ENCODE data around the gene WAPL.
A peak's percentile ranks its signal among the peaks of the same experiment; 100 is the strongest.

Gene WAPL

DNA sequence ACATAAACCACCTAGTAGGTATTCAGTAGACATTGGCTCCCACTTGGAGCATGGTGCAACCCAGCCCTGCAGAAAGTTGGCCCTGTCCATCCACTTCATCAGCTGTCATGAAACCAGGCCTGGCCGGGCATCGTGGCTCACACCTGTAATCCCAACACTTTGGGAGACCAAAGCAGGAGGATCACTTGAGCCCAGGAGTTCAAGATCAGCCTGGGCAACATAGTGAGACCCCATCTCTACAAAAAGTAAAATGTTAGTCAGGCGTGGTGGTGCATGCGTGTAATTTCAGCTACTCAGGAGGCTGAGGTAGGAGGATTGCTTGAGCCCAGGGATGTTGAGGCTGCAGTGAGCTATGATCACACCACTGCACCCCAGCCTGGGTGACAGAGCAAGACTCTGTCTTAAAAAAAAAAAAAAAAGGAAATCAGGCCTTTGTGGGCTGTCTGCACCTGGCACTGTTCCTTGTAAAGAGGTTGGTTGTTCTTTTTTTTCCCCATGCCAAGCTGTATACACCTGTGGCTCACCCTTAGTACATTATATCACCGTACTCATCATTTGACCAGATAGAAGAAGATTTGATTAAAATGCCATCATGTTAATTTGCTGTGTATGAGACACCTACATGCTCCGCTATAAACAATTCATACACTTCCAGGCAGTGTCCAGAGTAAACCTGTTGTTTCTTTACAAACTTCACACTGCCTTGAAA is 109.6 kb downstream of the WAPL start:
- no peak for DNase-seq (ENCODE audit: low read depth in 2 of 2)

DNA sequence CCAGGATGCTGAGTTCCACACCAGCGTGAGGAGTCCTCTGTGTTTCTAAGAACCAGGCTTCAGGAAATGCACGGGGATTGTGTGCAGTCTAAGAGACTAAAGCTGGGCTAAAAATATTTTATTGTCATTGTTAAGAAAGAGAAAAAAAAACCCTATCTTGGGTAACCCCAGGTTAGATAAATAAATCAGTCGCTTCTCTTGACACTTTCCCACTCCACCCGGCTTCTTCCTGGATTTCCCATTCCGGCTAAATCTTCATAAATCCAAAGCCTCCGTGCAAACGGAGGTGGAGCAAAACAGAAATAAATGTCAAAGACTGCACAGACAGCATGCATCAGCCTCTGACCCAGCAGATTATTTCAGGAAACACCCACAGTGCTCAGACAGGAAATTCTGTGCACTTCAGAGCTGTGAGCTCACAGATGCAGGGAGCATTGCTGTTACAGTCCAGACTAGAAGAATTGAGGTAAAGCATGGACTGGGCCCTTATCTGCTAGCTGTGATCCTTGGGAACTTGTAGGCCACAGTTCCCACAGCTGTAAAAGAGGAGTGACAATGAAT is 110.2 kb downstream of the WAPL start:
- peak; percentile 55 to 59 for DNase-seq (ENCODE audit: low read depth in 2 of 2)

DNA sequence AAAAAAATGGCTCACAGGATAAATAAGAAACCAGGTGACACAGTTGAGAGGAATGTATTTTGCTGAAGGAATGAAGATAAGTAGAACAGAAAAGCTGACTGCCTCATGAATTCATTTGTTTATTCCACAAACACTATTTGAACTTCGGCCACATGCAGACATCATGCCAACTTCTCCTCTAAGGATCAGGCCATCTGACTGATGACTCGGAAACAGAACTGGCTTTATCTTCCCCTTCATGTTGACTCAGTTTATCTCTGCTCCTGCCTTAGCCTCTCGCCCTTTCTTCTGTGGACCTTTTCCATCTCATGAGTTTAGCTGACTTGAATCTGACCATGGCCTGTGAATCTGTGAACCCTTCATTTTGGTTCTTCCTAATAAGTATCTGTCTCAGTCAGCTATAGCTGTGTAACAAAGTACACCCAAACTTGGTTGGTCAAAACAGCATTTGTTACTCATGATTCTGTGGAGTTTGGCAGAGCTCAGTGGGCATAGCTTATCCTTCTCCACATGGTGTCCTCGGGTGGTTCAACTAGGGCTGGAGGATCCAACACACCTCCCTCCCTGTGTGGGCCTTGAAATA is 111.0 kb downstream of the WAPL start:
- DNase-seq (ENCODE audit: low read depth in 2 of 2): peak in 1 of 2 experiments; percentile 7

DNA sequence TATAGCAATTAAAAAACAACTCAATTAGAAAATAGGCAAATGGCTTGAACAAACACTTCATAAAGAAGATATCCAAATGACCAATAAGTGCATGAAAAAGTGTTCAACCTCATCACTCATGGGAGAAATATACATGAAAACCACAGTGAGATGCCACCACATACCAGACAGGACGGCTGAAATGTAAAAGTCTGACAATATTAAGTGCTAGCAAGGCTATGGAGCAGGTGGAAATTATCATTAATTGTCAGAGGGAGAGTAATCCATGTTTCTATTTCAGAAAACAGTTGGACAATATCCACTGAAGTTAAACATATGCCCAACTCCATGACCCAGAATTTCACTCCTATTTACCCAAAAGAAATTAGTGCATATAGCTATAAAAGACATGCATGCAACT is 112.4 kb downstream of the WAPL start:
- no peak for DNase-seq (ENCODE audit: low read depth in 2 of 2)

DNA sequence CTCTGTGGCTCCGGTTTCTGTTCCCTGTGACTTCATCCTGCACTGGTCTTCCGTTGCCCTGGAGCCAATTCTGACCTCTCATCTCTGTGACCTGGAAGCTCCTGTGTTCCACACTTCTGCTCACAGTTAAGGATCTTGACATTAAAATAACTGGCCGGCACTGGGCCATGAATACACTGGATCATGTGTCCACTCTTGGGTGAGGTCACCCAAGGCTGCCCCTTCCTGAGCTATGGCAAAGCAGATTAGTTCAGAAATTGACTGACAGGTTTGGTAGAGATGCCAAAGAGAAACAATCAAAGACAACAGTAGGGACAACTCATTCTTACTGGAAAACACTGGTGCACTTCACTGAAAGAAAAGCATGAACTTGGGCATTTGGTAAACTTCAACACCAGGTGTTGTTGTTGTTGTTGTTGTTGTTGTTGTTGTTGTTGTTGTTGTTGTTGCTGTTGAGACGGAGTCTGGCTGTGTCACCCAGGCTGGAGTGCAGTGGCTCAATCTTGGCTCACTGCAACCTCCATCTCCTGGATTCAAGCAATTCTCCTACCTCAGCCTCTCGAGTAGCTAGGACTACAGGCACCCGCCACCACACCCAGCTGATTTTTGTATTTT is 118.3 kb downstream of the WAPL start:
- DNase-seq (ENCODE audit: low read depth in 2 of 2): no peak

DNA sequence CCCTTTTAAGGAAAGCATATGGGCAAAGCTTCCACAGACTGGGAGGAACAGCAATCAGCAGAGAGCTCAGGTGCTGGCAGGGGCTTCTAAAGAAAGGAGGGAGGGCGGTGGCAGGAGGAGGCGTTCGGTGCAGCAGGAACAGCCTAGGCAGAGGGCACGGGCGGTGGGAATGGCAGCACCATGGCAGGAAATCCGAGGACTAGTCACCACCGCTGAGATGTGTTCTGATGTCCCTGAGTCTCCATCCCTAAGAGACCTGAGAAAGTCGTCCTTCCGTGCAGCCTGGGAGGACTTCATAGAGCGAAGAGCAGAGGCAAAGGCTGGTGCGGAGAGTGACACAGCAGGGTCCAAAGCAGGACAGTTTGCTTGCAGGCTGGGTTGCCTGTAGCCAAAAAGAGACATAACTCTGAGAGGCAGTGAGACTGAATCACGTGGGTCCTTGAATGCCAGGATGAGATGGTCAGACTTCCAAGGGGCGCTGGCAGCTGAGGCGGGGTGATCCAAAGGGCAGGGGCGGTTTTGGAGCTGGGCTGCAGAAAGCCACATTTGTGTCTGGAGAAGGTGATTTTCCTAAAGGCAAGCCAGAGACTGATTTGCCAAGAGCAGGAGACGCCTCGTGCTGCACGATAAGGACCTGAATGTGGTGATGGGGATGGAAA is 119.2 kb downstream of the WAPL start:
- DNase-seq (ENCODE audit: low read depth in 2 of 2): no peak

DNA sequence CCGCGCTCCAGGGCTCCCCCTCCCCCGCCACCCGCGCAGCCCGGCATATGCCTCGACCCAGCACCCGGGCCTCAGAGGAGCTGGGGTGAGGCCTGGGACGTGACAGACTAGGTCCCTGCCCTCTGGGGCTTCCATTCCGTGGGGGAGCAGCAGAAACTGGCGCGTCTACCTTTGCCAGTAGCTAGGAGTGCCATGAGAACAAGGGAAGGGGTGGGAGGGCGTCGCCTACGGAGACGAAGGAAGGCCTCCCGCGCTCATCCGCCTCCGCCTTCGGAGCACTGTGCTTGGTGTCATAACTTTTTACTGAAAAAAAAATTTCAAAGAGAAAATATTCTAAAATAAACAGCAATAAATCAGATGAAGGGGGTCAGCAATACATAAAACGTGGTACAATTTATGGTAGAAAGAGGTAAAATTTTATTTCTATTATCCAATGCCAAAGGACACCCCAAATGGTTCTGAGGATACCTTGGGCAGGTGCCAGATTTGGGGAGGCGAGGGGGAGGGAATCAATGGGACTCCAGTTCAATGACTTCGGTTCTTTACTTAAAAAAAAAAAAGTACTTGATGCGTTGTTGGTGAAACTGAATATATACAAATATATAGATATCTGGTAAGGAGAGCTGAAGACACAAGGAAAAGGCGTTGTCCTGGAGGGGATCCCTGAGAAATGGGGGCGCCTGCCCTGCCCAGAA is 119.9 kb downstream of the WAPL start:
- DNase-seq (ENCODE audit: low read depth in 2 of 2): no peak

DNA sequence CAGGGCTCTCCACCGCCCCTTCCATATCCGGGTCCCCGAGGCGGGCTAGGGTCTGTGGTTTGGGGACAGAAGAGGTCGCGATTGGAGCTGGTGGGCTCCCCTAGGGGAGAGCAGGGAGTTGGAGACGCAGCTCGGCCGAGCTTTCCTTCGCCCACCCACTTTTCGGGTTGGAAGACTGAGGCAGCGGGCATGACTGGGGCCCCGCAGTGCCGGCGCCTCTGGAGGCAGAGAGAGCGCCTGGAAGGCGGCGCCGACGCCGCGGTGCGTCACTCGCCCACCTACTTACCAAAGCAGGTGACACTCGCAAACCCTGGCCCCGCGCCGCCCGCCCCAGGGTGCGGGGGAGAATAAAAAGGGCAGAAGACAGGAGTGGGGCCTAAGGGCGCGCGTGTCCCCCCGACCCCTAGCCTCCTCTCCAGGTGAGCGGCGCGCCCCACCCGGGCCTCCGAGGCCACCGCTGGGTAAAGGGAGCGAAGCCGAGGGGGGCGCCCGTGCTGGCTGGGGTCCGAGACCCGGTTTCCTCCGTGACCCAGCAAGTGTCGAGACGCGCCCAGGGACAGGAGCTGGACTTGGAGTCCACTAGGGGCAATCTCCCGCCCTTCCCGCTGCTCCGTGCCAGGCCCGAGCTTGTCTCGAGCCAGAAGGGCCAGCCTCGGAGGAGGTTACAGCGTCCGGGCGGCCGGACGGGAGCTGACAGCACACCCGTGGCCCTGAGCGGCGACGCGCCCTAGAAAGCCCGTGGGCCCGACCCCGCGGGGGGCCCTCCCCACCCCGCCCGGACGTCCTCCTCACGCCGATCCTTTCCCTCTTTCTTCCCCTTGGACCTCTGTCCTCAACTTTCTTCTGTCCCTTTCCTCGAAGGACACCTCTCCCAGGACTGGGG is 120.6 kb downstream of the WAPL start:
- DNase-seq (ENCODE audit: low read depth in 2 of 2): no peak

DNA sequence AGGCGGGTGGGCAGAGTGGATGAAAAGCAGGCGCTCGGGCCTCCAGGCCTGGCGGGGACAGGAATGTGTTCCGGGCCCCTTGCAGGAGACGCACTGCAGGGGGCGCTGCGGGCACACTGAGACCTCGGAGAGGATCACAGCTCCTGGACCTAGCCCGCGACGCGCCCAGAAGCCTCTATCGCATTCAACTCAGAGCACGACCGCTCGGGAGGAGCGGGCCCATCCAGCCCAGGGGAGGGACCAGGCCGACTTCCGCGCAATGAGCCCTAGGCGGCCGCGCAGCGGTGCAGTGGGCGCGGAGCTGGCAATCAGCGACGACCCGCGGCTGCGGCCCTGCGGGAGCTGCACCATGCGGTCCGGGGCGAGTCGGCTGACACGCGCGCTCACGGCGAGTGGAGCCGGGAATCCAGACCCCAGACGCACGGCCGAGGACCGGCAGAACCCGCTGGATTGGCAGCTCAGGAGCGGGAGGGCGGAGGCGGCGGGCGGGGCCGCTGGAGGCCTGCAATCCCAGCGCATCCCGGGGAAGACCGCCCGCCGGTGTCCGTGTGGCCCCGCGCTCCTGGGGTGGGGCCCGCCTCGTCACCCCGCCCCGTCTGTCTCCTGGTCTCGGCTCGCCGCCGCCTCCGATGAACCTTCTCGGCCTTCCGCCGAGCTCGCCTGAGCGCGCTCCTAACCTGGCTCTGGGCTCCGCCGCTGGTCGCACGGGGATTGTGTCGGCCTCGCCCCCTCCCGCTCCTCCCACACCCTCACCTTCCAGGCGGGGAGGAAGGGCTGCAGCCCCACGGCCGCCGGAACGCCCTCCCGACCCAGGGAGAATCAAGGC is 121.5 kb downstream of the WAPL start:
- peak; percentile 88 to 90 for DNase-seq (ENCODE audit: low read depth in 2 of 2)

DNA sequence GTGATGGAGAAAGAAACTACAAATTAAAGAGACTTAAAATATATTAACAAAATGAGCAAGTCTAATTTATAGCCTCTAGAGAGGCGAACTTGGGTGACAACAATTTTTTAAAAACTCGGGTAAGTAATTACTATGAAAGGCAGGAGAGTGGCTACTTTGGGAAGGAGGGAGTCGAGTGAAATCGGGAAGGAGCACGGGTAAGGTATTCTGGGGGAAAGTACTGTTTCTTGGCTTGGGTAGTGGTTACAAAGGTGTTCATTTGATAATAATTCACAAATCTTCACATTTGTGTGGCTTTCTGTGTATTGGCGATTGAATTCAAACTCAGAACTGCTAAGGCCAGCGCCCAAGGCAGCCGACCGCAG is 122.1 kb downstream of the WAPL start:
- no peak for DNase-seq (ENCODE audit: low read depth in 2 of 2)

DNA sequence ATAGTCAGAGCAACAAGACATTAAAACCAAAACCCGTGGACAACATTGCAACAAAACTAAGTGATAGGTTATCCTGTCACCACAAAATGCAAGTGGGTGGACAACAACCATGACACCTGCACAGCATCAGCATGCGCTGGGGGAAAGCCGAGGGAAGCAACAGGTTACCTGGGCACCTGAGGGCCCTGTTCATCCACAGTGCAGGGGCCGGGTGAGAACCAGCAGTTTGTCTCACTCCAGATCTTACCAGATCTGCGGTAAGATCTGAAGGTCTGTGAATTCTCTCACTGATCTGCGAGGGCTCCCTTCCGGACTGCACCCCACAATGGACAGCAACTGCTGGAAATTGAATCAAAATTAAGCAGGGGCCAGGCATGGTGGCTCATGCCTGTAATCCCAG is 124.5 kb downstream of the WAPL start:
- DNase-seq (ENCODE audit: low read depth in 2 of 2): no peak

DNA sequence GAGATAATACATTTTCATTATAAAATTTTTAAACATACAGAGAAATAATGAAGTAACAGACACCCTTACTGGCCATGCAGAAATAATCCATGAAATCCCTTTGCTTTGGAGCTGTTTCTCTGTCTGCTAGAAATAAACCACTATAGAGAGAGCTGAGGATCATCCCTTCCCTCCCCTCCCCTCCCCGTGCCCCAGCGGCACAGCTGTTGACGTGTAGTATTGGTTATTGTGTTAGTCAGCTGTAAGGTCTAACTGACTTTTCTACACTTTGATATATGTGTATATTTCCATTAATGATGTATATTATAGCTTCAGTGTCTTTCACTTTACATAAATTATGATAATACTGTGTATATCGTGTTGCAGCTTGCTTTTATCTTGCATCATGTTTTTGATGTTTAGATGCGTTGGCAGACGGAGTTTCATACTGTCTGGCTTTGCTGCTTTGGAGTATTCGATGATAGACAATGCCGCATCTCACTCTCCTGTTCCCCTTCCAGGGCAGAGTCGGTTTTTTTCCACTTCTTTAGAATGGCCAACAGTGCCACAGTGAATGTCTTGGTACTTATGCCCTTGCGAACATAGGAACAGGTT is 127.6 kb downstream of the WAPL start:
- no peak for DNase-seq (ENCODE audit: low read depth in 2 of 2)

DNA sequence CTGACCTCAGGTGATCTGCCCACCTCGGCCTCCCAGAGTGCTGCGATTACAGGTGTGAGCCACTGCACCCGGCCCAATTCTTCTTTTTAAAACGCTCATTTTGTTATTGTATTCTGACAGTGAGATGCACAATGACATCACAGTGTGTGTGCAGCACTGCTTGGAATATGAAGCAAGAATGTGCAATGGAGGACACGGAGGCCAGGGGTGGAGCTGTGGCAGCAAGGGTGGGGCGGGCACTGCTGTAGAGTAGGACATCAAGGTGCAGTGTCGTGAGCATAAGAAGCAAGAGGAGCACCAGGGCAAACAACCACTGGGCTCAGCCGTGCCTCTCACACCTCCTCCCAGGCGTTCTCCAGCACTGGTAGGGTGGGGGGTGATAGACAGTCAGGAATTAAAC is 128.2 kb downstream of the WAPL start:
- DNase-seq (ENCODE audit: low read depth in 2 of 2): no peak

DNA sequence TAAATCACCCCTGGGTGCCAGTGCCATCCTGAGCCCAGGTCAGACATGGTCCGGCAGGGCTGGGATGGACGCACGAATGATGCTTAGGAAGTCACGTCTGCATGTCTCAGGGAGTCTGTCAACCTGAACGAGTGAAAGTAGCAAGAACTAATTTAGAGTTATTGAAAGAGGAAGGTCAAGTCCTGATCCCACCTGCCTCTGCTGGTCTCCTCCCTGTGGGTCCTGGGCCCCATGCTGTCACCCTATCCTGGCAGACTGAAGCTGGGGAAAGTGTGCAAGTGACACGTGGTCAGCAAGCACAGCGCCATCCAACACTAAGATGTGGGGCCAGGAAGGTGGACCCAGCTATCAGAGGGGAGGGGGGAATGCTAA is 128.9 kb downstream of the WAPL start:
- DNase-seq (ENCODE audit: low read depth in 2 of 2): no peak

DNA sequence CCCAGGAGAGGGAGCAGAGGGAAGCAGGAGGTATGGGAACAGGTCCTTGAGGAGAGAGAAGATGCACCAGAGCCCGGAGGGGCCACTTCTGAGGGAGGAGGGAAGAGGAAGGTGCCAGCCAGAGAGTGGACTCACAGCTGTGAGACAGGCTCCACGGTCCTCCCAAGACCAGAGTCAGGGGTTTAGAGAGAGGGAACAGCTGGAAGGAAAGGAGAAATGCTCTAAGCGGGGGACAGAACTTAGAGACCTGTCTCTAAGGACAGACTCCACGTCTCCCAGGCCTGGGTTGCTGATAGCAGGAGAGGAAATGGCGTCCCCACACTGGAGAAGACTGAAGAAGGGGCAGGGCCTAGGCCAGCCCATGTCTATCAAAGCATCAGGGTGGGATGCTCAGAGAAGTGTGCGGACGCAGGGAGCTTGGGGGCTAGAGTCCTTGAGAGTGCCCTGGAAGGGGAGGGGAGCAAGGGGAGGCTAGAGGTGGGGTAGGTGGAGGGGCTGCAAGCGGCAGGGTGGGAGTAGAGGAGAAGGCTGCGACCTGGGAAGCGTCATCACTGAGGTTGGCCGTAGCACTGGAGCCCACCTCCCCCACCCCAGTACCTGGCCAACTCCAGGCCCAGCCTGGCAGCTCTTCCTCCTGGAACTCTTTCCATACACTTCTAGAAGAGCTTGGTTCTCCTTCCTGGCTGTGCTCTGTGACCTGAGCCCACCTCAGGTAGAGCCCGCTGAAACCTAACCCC is 129.4 kb downstream of the WAPL start:
- DNase-seq (ENCODE audit: low read depth in 2 of 2): no peak

DNA sequence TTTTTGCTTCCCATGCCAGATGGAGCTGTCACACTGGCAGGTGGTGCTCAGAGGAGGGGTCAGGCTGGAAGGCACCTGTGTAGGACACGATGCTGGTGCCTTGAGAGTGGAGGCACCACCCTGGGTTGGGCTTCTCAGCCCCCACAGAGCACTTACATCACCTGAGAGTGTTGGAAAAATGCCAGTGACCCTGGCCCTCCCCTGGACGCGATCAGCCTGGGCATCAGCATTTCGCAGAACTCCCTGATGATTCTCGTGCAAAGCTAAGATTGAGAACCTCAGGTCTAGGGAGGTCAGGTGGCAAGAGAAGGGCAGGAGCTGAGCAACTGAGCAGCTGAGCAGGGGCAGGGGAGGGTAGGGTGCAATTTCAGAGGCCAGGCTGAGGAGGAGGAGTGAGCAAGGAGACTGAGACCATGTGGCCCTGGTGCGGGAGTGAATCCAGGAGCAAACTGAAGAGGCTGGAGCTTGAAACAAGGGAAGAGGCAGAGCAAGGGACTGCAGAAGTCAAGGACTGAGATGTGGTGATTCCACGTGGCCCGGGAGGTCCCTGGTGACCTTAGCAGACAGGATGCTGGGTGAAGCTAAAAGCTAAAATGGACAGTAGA is 130.3 kb downstream of the WAPL start:
- DNase-seq (ENCODE audit: low read depth in 2 of 2): no peak

DNA sequence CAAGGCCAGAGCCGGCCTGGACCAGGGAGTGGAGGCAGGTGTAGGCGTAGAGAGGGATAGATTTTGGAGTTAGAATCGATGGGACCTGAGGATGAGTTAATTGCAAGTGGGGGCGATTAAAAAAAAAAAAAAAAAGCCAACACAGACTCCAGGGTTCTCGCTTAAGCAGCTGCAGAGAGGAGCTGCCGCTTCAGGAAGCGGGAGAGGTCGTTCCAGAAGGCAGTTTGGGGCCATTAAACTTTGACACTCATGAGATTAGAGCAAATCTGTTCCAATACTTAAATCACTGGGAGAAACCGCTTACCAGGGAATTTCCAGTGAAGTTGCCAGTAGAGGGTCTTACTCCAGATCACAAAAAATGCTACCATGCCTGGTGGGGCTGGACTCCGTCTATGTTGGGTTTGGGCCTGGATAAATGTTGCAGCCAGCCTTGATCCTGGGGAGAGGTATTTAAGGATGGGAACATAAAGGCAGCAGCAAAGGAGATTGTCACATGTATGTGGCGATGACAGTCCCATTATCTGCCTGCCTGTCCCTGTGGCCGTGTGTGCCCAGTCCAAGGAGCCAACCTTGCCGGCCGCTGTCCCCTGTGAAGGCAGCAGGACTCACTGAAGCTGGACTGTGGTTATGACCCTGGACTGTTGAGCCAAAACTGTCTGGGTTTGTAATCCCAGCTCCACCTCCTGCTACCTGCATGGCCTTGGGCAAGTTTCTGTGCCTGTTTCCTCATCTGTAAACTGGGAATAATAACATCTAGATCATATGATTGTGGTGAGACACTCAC is 131.1 kb downstream of the WAPL start:
- DNase-seq (ENCODE audit: low read depth in 2 of 2): no peak

Measured in fibroblast of skin of left quadriceps (primary cell).